Activated CD8-positive, alpha-beta memory T cell treated with anti-CD3 and anti-CD28 coated beads, Interleukin-2, amount 10 ng/mL, durations not matched to agents 7 days and 5 days (primary cell): ENCODE data around the gene GLP2R. TPM values are rescaled to one million over a fixed set of nuclear protein-coding genes. Genes with fewer than 3 reads are reported as not detected.

ENCODE experiments used
- ATAC-seq: fragments of 150-1000 bp; cut with Tn5 transposase; one replicate; pipeline ENCODE4 v1.10.0; 2021; ENCODE audit warnings: moderate library complexity
- CTCF ChIA-PET: fragments of 350-600 bp; sonication (Branson Sonifier 250); formaldehyde crosslinking; loops from one replicate; lab custom pipeline; 2021; ENCODE audit warnings: antibody characterized with exemption; lab: Charles Lee
- DNase-seq: peaks from one replicate; pipeline ENCODE4 v3.0.0-alpha.2; 2020
- H3K27ac Mint-ChIP-seq: one replicate; pipeline ENCODE4 v1.8.0; 2021; ENCODE audit warnings: mild to moderate bottlenecking, mixed read lengths
- H3K27me3 Mint-ChIP-seq: one replicate; pipeline ENCODE4 v1.8.0; 2021; ENCODE audit warnings: mixed read lengths
- H3K36me3 Mint-ChIP-seq: one replicate; pipeline ENCODE4 v1.8.0; 2021; ENCODE audit warnings: mild to moderate bottlenecking, mixed read lengths
- H3K4me1 Mint-ChIP-seq: one replicate; pipeline ENCODE4 v1.8.0; 2021; ENCODE audit warnings: mixed read lengths
- H3K4me3 Mint-ChIP-seq: one replicate; pipeline ENCODE4 v1.8.0; 2021; ENCODE audit warnings: mild to moderate bottlenecking, moderate library complexity, mixed read lengths
- H3K9me3 Mint-ChIP-seq: one replicate; pipeline ENCODE4 v1.8.0; 2022; ENCODE audit warnings: low read depth, mixed read lengths
- total RNA-seq, 2 experiments: library from RNA; stranded (reverse); gene quantifications; one replicate each; pipeline ENCODE4 v1.2.3, GENCODE V29; 2021

Gene GLP2R
- total RNA-seq, 2 experiments from 2014 or later: not detected

GRCh38 chr17:9900044-9900594, 74.4 kb downstream of the GLP2R start:
- no peak overlapping the region for H3K27ac Mint-ChIP-seq
- no peak overlapping the region for H3K4me3 Mint-ChIP-seq
- H3K4me1 Mint-ChIP-seq: no peaks in the 10 kb centered on the region
- no peaks in the 10 kb centered on the region for H3K36me3 Mint-ChIP-seq
- no peaks in the 10 kb centered on the region for H3K9me3 Mint-ChIP-seq
- CTCF ChIA-PET: interaction anchor here (1.1 kb wide), 1 partner anchor 25 kb away, joined by 3 read pairs; no protein-coding TSS in a partner anchor
- ATAC-seq: no peak
- peaks cover 8% of the 10 kb centered on the region for H3K27me3 Mint-ChIP-seq
- DNase-seq: no peak

- CTCF ChIA-PET: interaction anchor here (1.1 to 1.5 kb wide), 2 partner anchors 11 to 24 kb away, joined by 3 read pairs; no protein-coding TSS in a partner anchor
- H3K27ac Mint-ChIP-seq: no peak overlapping the region
- H3K4me3 Mint-ChIP-seq: no peak overlapping the region
- H3K27me3 Mint-ChIP-seq: peaks cover 8% of the 10 kb centered on the region
- no peaks in the 10 kb centered on the region for H3K9me3 Mint-ChIP-seq
- no peaks in the 10 kb centered on the region for H3K4me1 Mint-ChIP-seq
- ATAC-seq: no peak
- H3K36me3 Mint-ChIP-seq: no peaks in the 10 kb centered on the region
- DNase-seq: no peak
These were observed 75.1 kb downstream of the GLP2R start for GRCh38 chr17:9900784-9901183.

GRCh38 chr17:9902120-9902519, 76.4 kb downstream of the GLP2R start:
- Mint-ChIP-seq H3K9me3 (no peaks in the 10 kb centered on the region), H3K4me1 (no peaks in the 10 kb centered on the region), H3K27me3 (peaks cover 8% of the 10 kb centered on the region), H3K27ac (no peak overlapping the region), H3K36me3 (no peaks in the 10 kb centered on the region), H3K4me3 (no peak overlapping the region)
- DNase-seq (no peak), ATAC-seq (no peak)
- CTCF ChIA-PET: interaction anchor here (1.5 kb wide), 1 partner anchor 12 kb away, joined by 3 read pairs; no protein-coding TSS in a partner anchor

- no peak for ATAC-seq
- Mint-ChIP-seq H3K9me3 (no peaks in the 10 kb centered on the region), H3K36me3 (no peaks in the 10 kb centered on the region), H3K4me3 (no peak overlapping the region), H3K27ac (no peak overlapping the region), H3K4me1 (no peaks in the 10 kb centered on the region), H3K27me3 (peaks cover 6% of the 10 kb centered on the region)
- CTCF ChIA-PET: no interaction called here
- no peak for DNase-seq
These were observed 78.8 kb downstream of the GLP2R start for GRCh38 chr17:9904277-9905077.

- DNase-seq: no peak
- H3K4me3 Mint-ChIP-seq: no peak within 1 kb of the TSS
- H3K4me1 Mint-ChIP-seq: no peaks in the 10 kb centered on the region
- peaks cover 6% of the 10 kb centered on the region for H3K27me3 Mint-ChIP-seq
- no peaks in the 10 kb centered on the region for H3K36me3 Mint-ChIP-seq
- CTCF ChIA-PET: no interaction called here
- no peak for ATAC-seq
- no peaks in the 10 kb centered on the region for H3K9me3 Mint-ChIP-seq
- no peak within 1 kb of the TSS for H3K27ac Mint-ChIP-seq
These were observed 79.3 kb downstream of the GLP2R start, which contains the start of gene RCVRN for GRCh38 chr17:9905078-9905415. TSS of gene RCVRN (minus strand) at chr17:9905271. CDS start at chr17:9905180, 91 bp downstream.

GRCh38 chr17:9905902-9906301, 80.2 kb downstream of the GLP2R start:
- H3K4me1 Mint-ChIP-seq: no peaks in the 10 kb centered on the region
- H3K27me3 Mint-ChIP-seq: peaks cover 4% of the 10 kb centered on the region
- ATAC-seq: no peak
- no peak for DNase-seq
- no peak overlapping the region for H3K27ac Mint-ChIP-seq
- H3K9me3 Mint-ChIP-seq: no peaks in the 10 kb centered on the region
- no peaks in the 10 kb centered on the region for H3K36me3 Mint-ChIP-seq
- no peak overlapping the region for H3K4me3 Mint-ChIP-seq
- CTCF ChIA-PET: no interaction called here

- CTCF ChIA-PET: no interaction called here
- DNase-seq (no peak), ATAC-seq (no peak)
- Mint-ChIP-seq H3K9me3 (no peaks in the 10 kb centered on the region), H3K36me3 (no peaks in the 10 kb centered on the region), H3K27me3 (no peaks in the 10 kb centered on the region), H3K27ac (no peak overlapping the region), H3K4me3 (no peak overlapping the region), H3K4me1 (no peaks in the 10 kb centered on the region)
These were observed 80.9 kb downstream of the GLP2R start for GRCh38 chr17:9906616-9907015.

- no peaks in the 10 kb centered on the region for H3K27me3 Mint-ChIP-seq
- H3K4me3 Mint-ChIP-seq: no peak overlapping the region
- no peak overlapping the region for H3K27ac Mint-ChIP-seq
- CTCF ChIA-PET: no interaction called here
- no peaks in the 10 kb centered on the region for H3K36me3 Mint-ChIP-seq
- DNase-seq: no peak
- ATAC-seq: no peak
- H3K4me1 Mint-ChIP-seq: no peaks in the 10 kb centered on the region
- no peaks in the 10 kb centered on the region for H3K9me3 Mint-ChIP-seq
These were observed 81.4 kb downstream of the GLP2R start for GRCh38 chr17:9907131-9907530.

GRCh38 chr17:9907883-9908648, 82.3 kb downstream of the GLP2R start:
- Mint-ChIP-seq H3K36me3 (no peaks in the 10 kb centered on the region), H3K4me3 (no peak overlapping the region), H3K27me3 (no peaks in the 10 kb centered on the region), H3K4me1 (no peaks in the 10 kb centered on the region), H3K9me3 (no peaks in the 10 kb centered on the region), H3K27ac (no peak overlapping the region)
- CTCF ChIA-PET: no interaction called here
- DNase-seq (no peak), ATAC-seq (no peak)

GRCh38 chr17:9908649-9909042, 82.9 kb downstream of the GLP2R start:
- Mint-ChIP-seq H3K4me3 (no peak overlapping the region), H3K9me3 (no peaks in the 10 kb centered on the region), H3K4me1 (no peaks in the 10 kb centered on the region), H3K36me3 (no peaks in the 10 kb centered on the region), H3K27me3 (no peaks in the 10 kb centered on the region), H3K27ac (no peak overlapping the region)
- CTCF ChIA-PET: no interaction called here
- DNase-seq: no peak
- ATAC-seq: no peak

GRCh38 chr17:9911089-9911488, 85.4 kb downstream of the GLP2R start:
- Mint-ChIP-seq H3K9me3 (no peaks in the 10 kb centered on the region), H3K4me1 (no peaks in the 10 kb centered on the region), H3K36me3 (no peaks in the 10 kb centered on the region), H3K27ac (no peak overlapping the region), H3K4me3 (no peak overlapping the region), H3K27me3 (no peaks in the 10 kb centered on the region)
- CTCF ChIA-PET: no interaction called here
- ATAC-seq (no peak), DNase-seq (no peak)

GRCh38 chr17:9912121-9913099, 86.7 kb downstream of the GLP2R start:
- H3K4me1 Mint-ChIP-seq: no peaks in the 10 kb centered on the region
- no peak for DNase-seq
- no peaks in the 10 kb centered on the region for H3K36me3 Mint-ChIP-seq
- H3K4me3 Mint-ChIP-seq: no peak overlapping the region
- H3K9me3 Mint-ChIP-seq: no peaks in the 10 kb centered on the region
- CTCF ChIA-PET: interaction anchor here (0.8 kb wide), 1 partner anchor 12 kb away, joined by 3 read pairs; no protein-coding TSS in a partner anchor
- no peak for ATAC-seq
- H3K27me3 Mint-ChIP-seq: no peaks in the 10 kb centered on the region
- H3K27ac Mint-ChIP-seq: no peak overlapping the region

GRCh38 chr17:9913476-9913875, 87.8 kb downstream of the GLP2R start:
- Mint-ChIP-seq H3K27me3 (no peaks in the 10 kb centered on the region), H3K27ac (no peak overlapping the region), H3K9me3 (no peaks in the 10 kb centered on the region), H3K4me3 (no peak overlapping the region), H3K4me1 (no peaks in the 10 kb centered on the region), H3K36me3 (no peaks in the 10 kb centered on the region)
- no peak for ATAC-seq
- CTCF ChIA-PET: no interaction called here
- DNase-seq: no peak
